ENCODE measurements around the gene SPATA31C1.

The SPATA31C1 gene

GRCh38 chr9:87950296-87950695 lies 32.5 kb downstream of the SPATA31C1 start:
- no peak overlapping the region for H3K4me3 ChIP-seq (ENCODE audit: low read depth, low read length)
- TF ChIP-seq CTCF (IDR thresholded peaks at IDR 0.05; ENCODE audit: borderline replicate concordance, insufficient read depth, low read depth, low read length) = no peak

GRCh38 chr9:87950765-87951488 lies 33.2 kb downstream of the SPATA31C1 start:
- no peak overlapping the region for H3K4me3 ChIP-seq (ENCODE audit: low read depth, low read length)
- TF ChIP-seq CTCF (IDR thresholded peaks at IDR 0.05; ENCODE audit: borderline replicate concordance, insufficient read depth, low read depth, low read length) = peak; percentile 47; the same call in 1 of the 2 replicates

GRCh38 chr9:87954230-87954629 lies 36.5 kb downstream of the SPATA31C1 start:
- no peak overlapping the region for H3K4me3 ChIP-seq (ENCODE audit: low read depth, low read length)
- no peak for TF ChIP-seq CTCF (IDR thresholded peaks at IDR 0.05; ENCODE audit: borderline replicate concordance, insufficient read depth, low read depth, low read length)

GRCh38 chr9:87957839-87958238 lies 40.1 kb downstream of the SPATA31C1 start:
- TF ChIP-seq CTCF (IDR thresholded peaks at IDR 0.05; ENCODE audit: borderline replicate concordance, insufficient read depth, low read depth, low read length) = no peak
- H3K4me3 ChIP-seq (ENCODE audit: low read depth, low read length) = no peak overlapping the region

- H3K4me3 ChIP-seq (ENCODE audit: low read depth, low read length) = no peak overlapping the region
- no peak for TF ChIP-seq CTCF (IDR thresholded peaks at IDR 0.05; ENCODE audit: borderline replicate concordance, insufficient read depth, low read depth, low read length)
Observed at GRCh38 chr9:87958591-87958990, 40.8 kb downstream of the SPATA31C1 start.

GRCh38 chr9:87959916-87960581 lies 42.3 kb downstream of the SPATA31C1 start:
- no peak overlapping the region for H3K4me3 ChIP-seq (ENCODE audit: low read depth, low read length)
- TF ChIP-seq CTCF (IDR thresholded peaks at IDR 0.05; ENCODE audit: borderline replicate concordance, insufficient read depth, low read depth, low read length) = no peak

- no peak for TF ChIP-seq CTCF (IDR thresholded peaks at IDR 0.05; ENCODE audit: borderline replicate concordance, insufficient read depth, low read depth, low read length)
- H3K4me3 ChIP-seq (ENCODE audit: low read depth, low read length) = no peak overlapping the region
Observed at GRCh38 chr9:87963770-87964169, 46.0 kb downstream of the SPATA31C1 start.
